Measurements from ENCODE around the gene ATPAF1. TPM values are rescaled to one million over a fixed set of nuclear protein-coding genes. Genes with fewer than 3 reads are reported as not detected.

ATPAF1 gene
- total RNA-seq, 2 donors from 2014 or later, result 56.1 to 84.2 TPM

DNA sequence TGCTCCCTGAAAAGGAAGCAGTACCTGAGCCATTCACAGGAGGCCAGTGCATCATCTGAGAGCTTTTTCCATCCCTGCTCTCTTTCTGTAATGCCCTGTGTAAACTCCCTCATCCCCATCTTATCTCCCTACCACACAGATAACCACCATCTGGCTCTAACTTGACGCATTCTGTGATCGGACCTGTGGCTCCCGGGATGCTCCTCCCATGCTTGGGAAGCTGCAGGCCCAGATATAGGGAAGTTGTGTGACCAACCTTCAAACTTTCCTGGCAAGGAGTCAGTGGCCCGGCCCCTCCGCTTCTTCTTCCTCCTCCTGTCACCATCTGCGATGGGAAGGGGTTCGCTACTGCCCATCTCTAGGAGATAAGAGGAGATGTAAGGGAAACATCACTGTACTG lies 85.2 kb downstream of the ATPAF1 start:
- Histone ChIP-seq H3K4me3 (ENCODE audit: low read length) (no peak overlapping the region), H3K9ac (ENCODE audit: extremely low read depth, low read length, poor library complexity, severe bottlenecking) (no peak overlapping the region), H3K36me3 (ENCODE audit: control insufficient read depth, insufficient read depth, low read length) (peaks cover 36% of the 10 kb centered on the region), H3K27me3 (ENCODE audit: control insufficient read depth, insufficient read depth, low read length, poor library complexity, severe bottlenecking) (no peaks in the 10 kb centered on the region), H3K27ac (ENCODE audit: low read depth, low read length) (no peak overlapping the region), H3K4me1 (ENCODE audit: control insufficient read depth, insufficient read depth, low read length) (peaks cover 4% of the 10 kb centered on the region), H3K9me3 (ENCODE audit: control insufficient read depth, low read length) (no peaks in the 10 kb centered on the region)
- WGBS, 2 experiments (ENCODE audit: insufficient coverage in 1 of 2, insufficient read length in 1 of 2), result 77 to 83% methylated on average over 3 to 7 of the region's 7 CpGs
- Mint-ChIP-seq H3K4me1 (peaks cover 23% of the 10 kb centered on the region), H3K9me3 (no peaks in the 10 kb centered on the region), H3K27ac (no peak overlapping the region), H3K27me3 (ENCODE audit: insufficient read depth) (no peaks in the 10 kb centered on the region), H3K4me3 (no peak overlapping the region), H3K36me3 (ENCODE audit: low read depth) (peaks cover 41% of the 10 kb centered on the region)
- TF ChIP-seq, protein P1, sequence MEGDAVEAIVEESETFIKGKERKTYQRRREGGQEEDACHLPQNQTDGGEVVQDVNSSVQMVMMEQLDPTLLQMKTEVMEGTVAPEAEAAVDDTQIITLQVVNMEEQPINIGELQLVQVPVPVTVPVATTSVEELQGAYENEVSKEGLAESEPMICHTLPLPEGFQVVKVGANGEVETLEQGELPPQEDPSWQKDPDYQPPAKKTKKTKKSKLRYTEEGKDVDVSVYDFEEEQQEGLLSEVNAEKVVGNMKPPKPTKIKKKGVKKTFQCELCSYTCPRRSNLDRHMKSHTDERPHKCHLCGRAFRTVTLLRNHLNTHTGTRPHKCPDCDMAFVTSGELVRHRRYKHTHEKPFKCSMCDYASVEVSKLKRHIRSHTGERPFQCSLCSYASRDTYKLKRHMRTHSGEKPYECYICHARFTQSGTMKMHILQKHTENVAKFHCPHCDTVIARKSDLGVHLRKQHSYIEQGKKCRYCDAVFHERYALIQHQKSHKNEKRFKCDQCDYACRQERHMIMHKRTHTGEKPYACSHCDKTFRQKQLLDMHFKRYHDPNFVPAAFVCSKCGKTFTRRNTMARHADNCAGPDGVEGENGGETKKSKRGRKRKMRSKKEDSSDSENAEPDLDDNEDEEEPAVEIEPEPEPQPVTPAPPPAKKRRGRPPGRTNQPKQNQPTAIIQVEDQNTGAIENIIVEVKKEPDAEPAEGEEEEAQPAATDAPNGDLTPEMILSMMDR (conservative IDR thresholded peaks at IDR 0.05), result peak; percentile 15
- DNase-seq, result no peak

Other genes with a start within 250 kb of the ATPAF1 start
- gene DMBX1, start 178.5 kb downstream of the ATPAF1 start, total RNA-seq, result 10 to 100 TPM in 1 of 2 donors, 1 to 10 TPM in 1; 5.7 to 16.6 TPM
- gene KNCN, start 116.7 kb downstream of the ATPAF1 start, total RNA-seq, result not detected
- 10 to 100 TPM; 19.9 to 28.5 TPM for gene MKNK1, start 64.1 kb downstream of the ATPAF1 start, total RNA-seq
- gene MOB3C, start 51.6 kb downstream of the ATPAF1 start, total RNA-seq, result 1 to 10 TPM; 1.7 to 2.3 TPM
- gene TEX38, start 3.5 kb upstream of the ATPAF1 start, total RNA-seq, result under 1 TPM in 1 of 2 donors, not detected in 1; 0.55 TPM
- 10 to 100 TPM; 82.7 to 83.4 TPM for gene EFCAB14, start 50.8 kb upstream of the ATPAF1 start, total RNA-seq
- gene CYP4B1, start 130.7 kb upstream of the ATPAF1 start, total RNA-seq, result 1 to 10 TPM in 1 of 2 donors, under 1 TPM in 1; 0.92 to 2.0 TPM